Lung microvascular endothelial cell (primary cell): ENCODE measurements around the gene NBPF3. TPM values are rescaled to one million over a fixed set of nuclear protein-coding genes. Genes with fewer than 3 reads are reported as not detected.
"Not testable (repeated sequence)": the region's sequence is repeated elsewhere in the genome, so short reads cannot be mapped to it uniquely, and the experiment has no call there.

Source experiments
- DNase-seq, 2 donors: peaks; one replicate each; pipeline versions ENCODE4 v3.0.0 to v3.0.0-alpha.2; 2010; ENCODE audit warnings: low read depth in 2 of 2
- total RNA-seq: library from RNA; depleted of rRNA; stranded (reverse); fragments of >200 nt; gene quantifications from 2 replicates; pipeline ENCODE4 v1.2.1, GENCODE V29; 2014

Gene NBPF3
- total RNA-seq, 1 donor from 2014 or later = 0.40 TPM

- no peak for DNase-seq
Observed at GRCh38 chr1:21518774-21519455, 79.0 kb downstream of the NBPF3 start.

- not testable (repeated sequence) for DNase-seq
Observed at GRCh38 chr1:21519486-21520070, 79.6 kb downstream of the NBPF3 start.

- DNase-seq = no peak
Observed at GRCh38 chr1:21520899-21521716, 81.2 kb downstream of the NBPF3 start.

GRCh38 chr1:21521717-21522060, 81.8 kb downstream of the NBPF3 start:
- DNase-seq = no peak

DNA sequence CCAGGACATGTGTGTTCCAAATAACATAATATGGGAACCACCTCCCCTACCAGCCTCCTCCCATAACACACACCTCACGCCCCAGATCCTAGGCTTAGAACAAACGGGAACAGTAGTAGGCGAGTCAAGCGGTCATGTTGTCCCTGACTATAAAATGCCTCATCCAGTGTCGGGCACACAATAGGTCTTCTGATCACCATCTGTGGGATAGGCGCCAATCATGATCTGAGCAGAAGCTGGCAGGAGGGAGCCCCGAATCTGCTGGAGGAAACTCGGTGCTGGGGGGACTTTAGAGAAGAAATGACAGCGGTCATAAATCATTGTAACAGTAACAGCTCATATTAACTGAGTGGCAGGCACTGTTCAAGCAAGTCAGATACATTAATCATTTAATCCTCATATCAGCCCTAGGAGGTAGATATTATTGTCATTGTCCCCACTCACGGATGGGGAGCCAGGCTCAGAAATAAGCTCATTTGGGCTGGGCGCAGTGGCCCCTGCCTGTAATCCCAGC, 82.6 kb downstream of the NBPF3 start:
- no peak for DNase-seq

GRCh38 chr1:21523297-21523813, 83.4 kb downstream of the NBPF3 start:
- DNase-seq = no peak

DNA sequence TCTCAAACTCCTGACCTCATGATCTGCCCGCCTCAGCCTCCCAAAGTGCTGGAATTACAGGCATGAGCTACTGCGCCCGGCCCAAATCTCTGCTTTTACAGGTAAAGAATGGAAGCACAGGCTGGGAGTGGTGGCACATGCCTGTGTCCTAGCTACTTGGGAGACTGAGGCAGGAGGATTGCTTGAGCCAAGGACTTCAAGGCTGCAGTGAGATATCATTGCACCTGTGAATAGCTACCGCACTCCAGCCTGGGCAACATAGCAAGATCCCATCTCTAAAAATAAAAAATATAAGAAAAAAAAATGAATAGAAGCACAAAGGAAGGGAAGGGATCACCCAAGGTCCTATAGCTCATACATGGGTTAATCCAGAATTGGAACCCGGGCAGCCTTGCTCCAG, 84.3 kb downstream of the NBPF3 start:
- DNase-seq = no peak

- no peak for DNase-seq
Observed at GRCh38 chr1:21524686-21525339, 84.9 kb downstream of the NBPF3 start.

GRCh38 chr1:21525340-21525717, 85.4 kb downstream of the NBPF3 start:
- DNase-seq = no peak

DNA sequence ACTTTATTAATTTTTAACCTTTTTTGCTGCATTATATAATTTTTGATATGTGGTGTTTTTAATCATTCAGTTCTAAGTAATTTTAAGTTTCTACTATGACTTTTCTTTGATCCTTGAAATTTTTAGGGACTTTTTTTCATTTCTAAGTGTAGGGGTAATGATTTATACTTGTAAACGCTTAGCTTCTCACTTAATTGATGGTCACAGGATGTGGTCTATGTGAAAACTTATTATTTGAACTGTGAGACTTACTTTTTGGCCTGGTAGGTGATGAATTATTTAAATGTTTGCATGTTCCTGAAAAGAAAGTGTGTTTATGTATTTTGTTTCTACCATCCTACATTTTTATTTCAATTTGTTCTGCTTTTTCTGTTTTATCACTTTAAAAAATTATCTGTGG, 86.5 kb downstream of the NBPF3 start:
- DNase-seq = no peak

GRCh38 chr1:21530368-21531016, 90.6 kb downstream of the NBPF3 start:
- no peak for DNase-seq

DNA sequence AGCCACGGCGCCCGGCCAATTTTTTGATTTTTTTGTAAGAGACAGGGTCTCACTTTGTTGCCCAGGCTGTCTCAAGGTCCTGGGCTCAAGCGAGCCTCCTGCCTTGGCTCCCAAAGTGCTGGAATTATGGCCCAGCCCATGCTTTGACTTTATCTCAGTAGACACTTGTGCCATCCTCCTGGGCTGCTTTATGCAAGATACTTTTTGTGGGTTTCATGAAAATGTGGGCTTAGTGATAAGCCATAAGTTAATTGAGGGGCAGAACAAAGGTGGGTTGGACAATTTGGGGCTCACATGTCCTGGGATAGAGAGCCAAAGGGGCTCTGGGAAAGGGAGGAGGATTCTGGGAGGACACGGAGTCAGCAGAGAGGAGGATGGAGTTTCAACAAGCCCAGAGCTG, 91.3 kb downstream of the NBPF3 start:
- DNase-seq = no peak

GRCh38 chr1:21532496-21532895, 92.6 kb downstream of the NBPF3 start:
- DNase-seq = no peak

GRCh38 chr1:21532992-21533534, 93.1 kb downstream of the NBPF3 start:
- no peak for DNase-seq

- no peak for DNase-seq
Observed at GRCh38 chr1:21534146-21534545, 94.2 kb downstream of the NBPF3 start.

Other genes starting within 250 kb of the NBPF3 start
- 93.1 and 121 TPM in 2 replicates for gene ECE1, start 149.7 kb upstream of the NBPF3 start, total RNA-seq
- gene ALPL, start 69.3 kb downstream of the NBPF3 start, total RNA-seq = 0.22 TPM in 1 of 2 replicates, not detected in the other
- under 0.01 TPM in 2 replicates for gene RAP1GAP, start 229.2 kb downstream of the NBPF3 start, total RNA-seq